Measurements from ENCODE around the gene HIVEP1.
"Not testable (repeated sequence)": the region's sequence is repeated elsewhere in the genome, so short reads cannot be mapped to it uniquely, and the experiment has no call there.

HIVEP1 gene

GRCh38 chr6:12149944-12150510 lies 137.9 kb downstream of the HIVEP1 start:
- no peaks in the 10 kb centered on the region for H3K27me3 ChIP-seq (ENCODE audit: control insufficient read depth, insufficient read depth, low read length)
- H3K36me3 ChIP-seq (ENCODE audit: control insufficient read depth, insufficient read depth, low read length), result no peaks in the 10 kb centered on the region
- H3K79me2 ChIP-seq, result no peaks in the 10 kb centered on the region
- H3K27ac ChIP-seq, result no peak overlapping the region
- no peak overlapping the region for H3K4me2 ChIP-seq (ENCODE audit: low read length)
- H3K9ac ChIP-seq, result no peak overlapping the region
- no peaks in the 10 kb centered on the region for H3K9me3 ChIP-seq (ENCODE audit: control insufficient read depth, low read length)
- TF ChIP-seq CTCF (IDR thresholded peaks at IDR 0.05), result no peak
- no peak overlapping the region for H2AFZ ChIP-seq
- no peaks in the 10 kb centered on the region for H3K4me1 ChIP-seq
- H3K4me3 ChIP-seq (ENCODE audit: low read depth, low read length), result no peak overlapping the region

- TF ChIP-seq CTCF (IDR thresholded peaks at IDR 0.05), result no peak
- H3K79me2 ChIP-seq, result no peaks in the 10 kb centered on the region
- no peaks in the 10 kb centered on the region for H3K4me1 ChIP-seq
- no peak overlapping the region for H3K4me2 ChIP-seq (ENCODE audit: low read length)
- no peaks in the 10 kb centered on the region for H3K27me3 ChIP-seq (ENCODE audit: control insufficient read depth, insufficient read depth, low read length)
- H2AFZ ChIP-seq, result no peak overlapping the region
- H3K36me3 ChIP-seq (ENCODE audit: control insufficient read depth, insufficient read depth, low read length), result no peaks in the 10 kb centered on the region
- no peak overlapping the region for H3K9ac ChIP-seq
- no peak overlapping the region for H3K27ac ChIP-seq
- H3K4me3 ChIP-seq (ENCODE audit: low read depth, low read length), result no peak overlapping the region
- H3K9me3 ChIP-seq (ENCODE audit: control insufficient read depth, low read length), result no peaks in the 10 kb centered on the region
These were observed 138.8 kb downstream of the HIVEP1 start for GRCh38 chr6:12150812-12151432.

GRCh38 chr6:12151433-12151820 lies 139.3 kb downstream of the HIVEP1 start:
- H2AFZ ChIP-seq, result no peak overlapping the region
- H3K36me3 ChIP-seq (ENCODE audit: control insufficient read depth, insufficient read depth, low read length), result no peaks in the 10 kb centered on the region
- H3K9ac ChIP-seq, result no peak overlapping the region
- H3K4me1 ChIP-seq, result no peaks in the 10 kb centered on the region
- H3K9me3 ChIP-seq (ENCODE audit: control insufficient read depth, low read length), result no peaks in the 10 kb centered on the region
- no peak for TF ChIP-seq CTCF (IDR thresholded peaks at IDR 0.05)
- no peak overlapping the region for H3K4me3 ChIP-seq (ENCODE audit: low read depth, low read length)
- H3K4me2 ChIP-seq (ENCODE audit: low read length), result no peak overlapping the region
- H3K27ac ChIP-seq, result no peak overlapping the region
- no peaks in the 10 kb centered on the region for H3K79me2 ChIP-seq
- H3K27me3 ChIP-seq (ENCODE audit: control insufficient read depth, insufficient read depth, low read length), result no peaks in the 10 kb centered on the region

DNA sequence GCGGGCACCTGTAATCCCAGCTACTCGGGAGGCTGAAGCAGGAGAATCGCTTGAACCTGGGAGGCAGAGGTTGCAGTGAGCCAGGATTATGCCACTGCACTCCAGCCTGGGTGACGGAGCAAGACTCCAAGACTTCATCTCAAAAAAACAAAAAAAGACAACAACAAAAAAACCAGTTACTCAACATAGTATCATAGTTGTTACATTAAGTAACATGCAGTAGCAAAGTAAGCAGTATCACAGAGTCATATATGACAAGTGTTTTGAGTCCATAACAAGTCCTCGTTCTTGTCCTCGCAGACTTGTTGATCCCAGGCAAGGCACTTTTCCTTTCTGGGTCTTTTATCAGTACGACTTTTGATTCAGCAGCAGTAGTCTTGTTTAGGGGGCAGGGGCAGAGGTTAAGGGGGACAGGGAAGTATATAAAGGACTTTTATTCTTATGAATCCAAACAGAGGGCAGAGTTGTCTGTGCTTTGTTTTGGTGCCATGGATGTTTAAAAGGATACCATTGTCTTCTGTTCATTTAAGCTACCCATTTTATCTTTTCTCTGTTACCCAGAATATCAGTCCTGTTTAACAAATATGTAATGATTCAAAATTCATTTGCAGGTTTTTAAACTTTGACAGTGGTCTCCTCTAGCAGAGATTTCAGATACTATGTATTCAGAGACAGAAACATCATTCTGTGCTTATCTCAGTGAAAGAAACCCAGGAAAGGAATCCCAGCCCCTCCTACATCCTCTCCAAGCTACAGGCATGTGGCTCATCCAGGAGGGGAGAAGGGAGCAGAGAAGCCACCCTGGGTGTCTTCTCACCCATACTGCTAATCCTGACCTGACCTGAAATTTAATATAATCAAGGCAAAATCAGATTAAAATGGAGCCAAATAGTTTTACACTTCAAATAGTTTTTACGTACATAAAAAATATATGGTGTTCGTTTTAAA lies 140.2 kb downstream of the HIVEP1 start:
- Histone ChIP-seq H2AFZ (no peak overlapping the region), H3K9me3 (ENCODE audit: control insufficient read depth, low read length) (no peaks in the 10 kb centered on the region), H3K27ac (no peak overlapping the region), H3K27me3 (ENCODE audit: control insufficient read depth, insufficient read depth, low read length) (no peaks in the 10 kb centered on the region), H3K4me3 (ENCODE audit: low read depth, low read length) (no peak overlapping the region), H3K9ac (no peak overlapping the region), H3K4me2 (ENCODE audit: low read length) (no peak overlapping the region), H3K36me3 (ENCODE audit: control insufficient read depth, insufficient read depth, low read length) (no peaks in the 10 kb centered on the region), H3K4me1 (no peaks in the 10 kb centered on the region), H3K79me2 (no peaks in the 10 kb centered on the region)
- TF ChIP-seq CTCF (IDR thresholded peaks at IDR 0.05), result no peak

- H3K27ac ChIP-seq; H3K4me2 ChIP-seq (ENCODE audit: low read length); H3K9ac ChIP-seq; H3K36me3 ChIP-seq (ENCODE audit: control insufficient read depth, insufficient read depth, low read length); H3K79me2 ChIP-seq; H3K4me1 ChIP-seq; H2AFZ ChIP-seq; H3K27me3 ChIP-seq (ENCODE audit: control insufficient read depth, insufficient read depth, low read length); H3K4me3 ChIP-seq (ENCODE audit: low read depth, low read length); H3K9me3 ChIP-seq (ENCODE audit: control insufficient read depth, low read length): not testable (repeated sequence)
These were observed 143.7 kb downstream of the HIVEP1 start for GRCh38 chr6:12155769-12156168.
